Loucy (cell line): ENCODE data around the gene AP3B2.

Source experiments
- CTCF ChIP-seq: fragments of 200-600 bp; sonication (generic); conservative IDR thresholded peaks from 2 replicates; pipeline ENCODE4 v1.5.1; 2014; ENCODE audit warnings: mild to moderate bottlenecking, antibody characterized with exemption, low read length
- EZH2phosphoT487 ChIP-seq: fragments of 200-600 bp; IDR thresholded peaks from 2 replicates; pipeline ENCODE4 v1.6.1; 2018; ENCODE audit warnings: antibody characterized with exemption, mild to moderate bottlenecking, moderate library complexity, borderline replicate concordance

- TF ChIP-seq CTCF, result no peak
- no peak for TF ChIP-seq EZH2phosphoT487
These were observed 2.4 kb upstream of the AP3B2 start for GRCh38 chr15:82712036-82712435.
